NCI-H774 (cell line): Measurements from ENCODE around the gene UGGT2.
"Not testable (repeated sequence)": the region's sequence is repeated elsewhere in the genome, so short reads cannot be mapped to it uniquely, and the experiment has no call there.

Source experiments
- DNase-seq: peaks from one replicate; lab custom pipeline; 2025; lab: John Stamatoyannopoulos, UW

The UGGT2 gene

DNA sequence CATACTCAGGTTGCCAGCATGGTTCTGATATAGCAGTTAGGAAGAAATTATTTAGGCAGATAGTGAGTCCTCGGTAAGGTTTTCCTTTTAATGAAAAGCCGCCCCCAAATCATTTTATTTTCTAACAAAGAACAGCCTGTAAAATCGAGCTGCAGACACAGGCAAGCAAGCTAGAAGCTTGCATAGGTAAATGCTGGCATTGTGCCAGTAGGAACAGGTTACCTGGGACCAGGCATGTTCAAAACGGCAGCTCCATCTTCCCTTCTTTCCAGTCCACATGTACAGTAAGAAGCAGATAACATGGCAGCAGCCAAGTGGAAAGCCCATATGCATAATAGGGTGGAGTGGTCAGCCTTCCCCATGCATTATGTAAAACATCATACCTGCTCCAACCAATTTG lies 71.1 kb downstream of the UGGT2 start:
- DNase-seq: no peak

DNA sequence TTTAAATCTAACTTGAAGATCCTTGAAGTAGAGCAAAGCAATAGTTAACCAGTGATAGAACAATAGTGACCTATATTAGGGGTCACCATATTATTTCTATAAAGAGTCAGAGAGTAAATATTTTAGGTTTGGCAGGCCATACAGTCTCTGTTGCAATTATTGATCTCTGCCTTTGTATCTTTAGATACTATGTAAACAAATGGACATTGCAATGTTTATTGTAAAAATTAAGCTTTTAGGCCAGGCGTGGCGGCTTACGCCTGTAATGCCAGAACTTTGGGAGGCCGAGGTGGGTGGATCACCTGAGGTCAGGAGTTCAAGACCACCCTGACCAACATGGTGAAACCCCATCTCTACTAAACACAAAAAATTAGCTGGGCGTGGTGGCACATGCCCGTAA lies 80.5 kb downstream of the UGGT2 start:
- DNase-seq: not testable (repeated sequence)

DNA sequence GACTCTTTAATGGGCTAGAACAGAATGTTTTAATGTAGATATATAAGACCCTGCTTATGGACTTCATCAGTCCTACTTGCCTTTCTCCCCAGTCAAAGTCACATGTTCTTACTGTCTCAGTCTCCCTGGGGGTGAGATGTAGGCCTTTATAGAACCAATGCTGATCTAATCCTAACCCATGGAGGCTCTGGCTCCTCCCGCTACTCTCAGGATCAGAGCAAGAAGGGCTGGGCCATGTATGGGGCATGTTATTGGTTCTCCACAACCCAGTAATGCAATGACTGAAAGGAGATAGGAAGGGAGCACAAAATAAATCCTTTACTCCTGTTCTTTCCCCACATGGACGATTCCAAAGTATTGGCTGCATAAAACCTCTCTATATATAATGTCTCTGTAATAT lies 82.3 kb downstream of the UGGT2 start:
- DNase-seq: no peak

DNA sequence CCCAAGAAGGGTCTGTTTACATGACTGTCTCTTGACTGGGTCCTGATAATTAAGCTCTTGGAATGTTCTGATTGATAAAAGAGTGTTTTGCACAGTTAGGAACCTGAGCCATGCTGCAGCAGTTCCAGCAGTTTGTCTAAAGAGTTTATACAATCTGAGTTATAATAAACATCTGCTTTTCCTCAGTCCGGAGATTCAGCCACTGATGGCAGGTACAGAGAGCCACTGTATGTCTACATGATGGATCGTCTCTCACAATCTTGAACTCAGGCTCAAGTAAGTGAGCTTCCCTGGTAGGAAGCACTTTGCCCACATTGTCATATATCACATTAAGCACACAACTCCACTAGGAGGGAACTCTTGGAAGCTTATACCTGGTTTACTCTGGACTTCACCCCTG lies 84.3 kb downstream of the UGGT2 start:
- DNase-seq: no peak

DNA sequence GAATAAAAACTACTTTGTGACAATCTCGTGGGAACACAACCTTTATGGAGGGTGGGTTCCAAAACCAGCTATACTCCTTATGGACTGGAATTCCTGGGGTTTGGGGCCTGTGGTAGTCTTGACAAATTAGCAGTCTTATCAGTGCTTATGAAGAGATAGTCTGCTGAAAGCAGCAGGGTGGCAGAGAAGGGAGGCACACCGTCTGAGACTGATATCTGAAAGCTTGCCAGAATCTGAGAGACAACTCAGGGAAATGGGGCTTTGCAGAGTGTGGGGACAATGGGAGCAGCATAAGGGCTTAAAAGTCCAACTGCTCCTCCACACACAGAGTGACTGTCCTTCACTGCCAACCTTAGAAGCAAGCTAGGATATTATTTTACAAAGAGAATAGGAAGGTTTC lies 95.9 kb downstream of the UGGT2 start:
- DNase-seq: no peak

- DNase-seq: no peak
Observed at GRCh38 chr13:95956589-95957148, 96.5 kb downstream of the UGGT2 start.

GRCh38 chr13:95955719-95956118 lies 97.5 kb downstream of the UGGT2 start:
- no peak for DNase-seq

DNA sequence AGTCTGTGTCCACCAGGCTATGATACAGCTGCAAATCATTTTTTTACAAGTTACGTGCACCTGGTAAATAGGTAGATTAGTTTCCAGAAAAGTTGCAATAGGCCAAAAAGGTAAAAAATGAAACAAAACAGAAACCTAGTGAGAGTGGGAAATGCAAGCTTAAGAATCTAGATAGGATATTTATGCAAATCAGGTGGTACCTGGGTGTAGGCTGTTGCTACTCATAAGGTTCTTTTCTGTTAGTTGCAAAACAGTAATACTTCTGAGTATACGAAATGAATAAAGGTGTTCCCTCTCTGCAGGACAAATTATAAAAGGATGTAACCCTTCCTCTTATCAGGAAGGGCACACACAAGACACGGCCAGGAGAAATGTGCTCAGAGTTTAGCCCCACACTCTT lies 97.9 kb downstream of the UGGT2 start:
- no peak for DNase-seq

DNA sequence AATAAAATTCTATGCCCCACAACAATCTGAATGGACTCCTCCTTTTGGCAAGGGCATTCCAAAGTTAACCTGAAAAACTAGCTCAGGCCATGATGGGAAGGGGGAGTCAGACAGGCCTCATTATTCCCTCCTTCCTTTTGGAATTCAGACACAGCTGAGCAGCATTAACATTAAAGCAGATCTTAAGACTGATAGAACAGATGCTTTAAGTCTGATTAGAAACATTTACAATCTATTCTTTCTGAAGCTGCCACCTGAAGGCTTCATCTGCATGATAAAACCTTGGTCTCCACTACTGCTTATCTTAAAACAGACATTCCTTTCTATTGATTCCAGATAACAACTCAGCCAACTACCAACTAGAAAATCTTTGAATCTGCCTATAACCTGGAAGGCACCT lies 98.9 kb downstream of the UGGT2 start:
- no peak for DNase-seq

DNA sequence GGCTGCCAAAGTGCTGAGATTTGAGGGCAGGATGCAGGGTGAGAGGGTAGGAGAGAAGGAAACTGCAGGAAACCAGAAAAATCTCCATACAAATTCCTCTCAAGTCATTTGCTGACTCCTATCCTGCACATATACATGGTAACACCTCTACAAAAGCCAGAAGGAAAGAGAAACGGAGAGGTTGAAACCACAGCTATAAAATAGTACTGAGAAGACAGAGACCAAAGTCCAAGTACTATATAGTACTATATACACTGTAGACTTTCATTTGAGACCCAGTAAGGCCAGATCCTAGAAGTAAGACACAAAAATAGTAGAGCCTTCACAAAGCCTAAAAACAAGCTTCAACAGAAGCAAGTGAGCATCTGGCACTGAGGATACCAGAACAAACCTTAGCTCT lies 103.1 kb downstream of the UGGT2 start:
- DNase-seq: no peak

DNA sequence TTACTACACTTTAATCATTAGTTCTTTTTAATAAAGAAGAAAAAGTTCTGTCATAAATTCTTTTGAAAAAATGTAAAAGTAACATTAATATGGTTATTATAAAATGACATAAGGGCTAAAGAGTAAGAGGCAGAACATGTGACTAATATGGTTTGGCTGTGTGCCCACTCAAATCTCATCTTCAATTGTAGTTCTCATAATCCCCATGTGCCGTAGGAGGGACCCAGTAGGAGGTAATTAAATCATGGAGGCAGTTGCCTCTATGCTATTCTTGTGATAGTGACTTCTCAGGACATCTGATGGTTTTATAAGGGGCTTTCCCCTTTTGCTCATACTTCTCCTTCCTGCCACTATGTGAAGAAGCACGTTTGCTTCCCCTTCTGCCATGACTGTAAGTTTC lies 104.5 kb downstream of the UGGT2 start:
- DNase-seq: no peak

- no peak for DNase-seq
Observed at GRCh38 chr13:95937714-95938320, 115.4 kb downstream of the UGGT2 start.

GRCh38 chr13:95931300-95932025 lies 121.7 kb downstream of the UGGT2 start:
- no peak for DNase-seq

DNA sequence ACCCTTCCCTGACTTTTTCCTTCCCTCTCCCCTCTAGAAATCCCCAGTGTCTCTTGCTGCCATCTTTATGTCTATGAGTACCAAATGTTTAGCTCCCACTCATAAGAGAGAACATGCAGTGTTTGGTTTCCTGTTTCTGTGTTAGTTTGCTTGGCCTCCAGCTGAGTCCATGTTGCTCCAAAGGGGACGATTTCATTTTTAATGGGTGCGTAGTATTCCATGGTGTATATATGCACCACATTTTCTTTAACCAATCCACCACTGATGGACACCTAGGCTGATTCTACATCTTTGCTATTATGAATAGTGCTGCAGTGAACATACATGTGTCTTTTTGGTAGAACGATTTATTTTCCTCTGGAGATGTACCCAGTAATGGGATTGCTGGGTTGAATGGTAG lies 123.8 kb downstream of the UGGT2 start:
- no peak for DNase-seq

DNA sequence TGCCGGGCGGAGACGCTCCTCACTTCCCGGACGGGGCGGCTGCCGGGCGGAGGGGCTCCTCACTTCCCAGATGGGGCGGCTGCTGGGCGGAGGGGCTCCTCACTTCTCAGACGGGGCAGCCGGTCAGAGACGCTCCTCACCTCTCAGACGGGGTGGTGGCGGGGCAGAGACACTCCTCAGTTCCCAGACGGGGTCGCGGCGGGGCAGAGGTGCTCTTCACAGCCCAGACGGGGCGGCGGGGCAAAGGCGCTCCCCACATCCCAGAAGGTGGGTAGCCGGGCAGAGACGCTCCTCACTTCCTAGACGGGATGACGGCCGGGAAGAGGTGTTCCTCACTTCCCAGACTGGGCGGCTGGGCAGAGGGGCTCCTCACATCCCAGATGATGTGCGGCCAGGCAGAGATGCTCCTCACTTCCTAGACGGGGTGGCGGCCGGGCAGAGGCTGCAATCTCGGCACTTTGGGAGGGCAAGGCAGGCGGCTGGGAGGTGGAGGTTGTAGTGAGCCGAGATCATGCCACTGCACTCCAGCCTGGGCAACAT lies 124.8 kb downstream of the UGGT2 start:
- not testable (repeated sequence) for DNase-seq

DNA sequence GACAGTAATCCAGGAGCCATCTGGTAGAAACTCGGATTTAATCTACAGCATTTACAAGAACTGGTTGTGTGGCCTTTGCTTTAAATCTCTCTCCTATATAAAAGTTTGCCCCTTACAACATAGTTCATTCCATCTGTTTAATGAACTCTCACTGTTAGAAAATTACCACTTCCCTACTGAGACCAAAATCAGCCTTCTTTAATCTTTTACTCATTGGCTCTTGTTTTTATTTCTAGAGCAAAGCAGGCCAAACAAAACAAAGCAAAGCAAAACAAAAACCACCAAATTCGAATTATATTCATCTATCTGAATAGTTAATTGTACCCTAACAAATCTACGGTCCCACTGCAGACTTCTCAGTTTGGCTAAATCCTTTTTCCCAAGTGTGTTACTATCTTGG lies 127.0 kb downstream of the UGGT2 start:
- no peak for DNase-seq

DNA sequence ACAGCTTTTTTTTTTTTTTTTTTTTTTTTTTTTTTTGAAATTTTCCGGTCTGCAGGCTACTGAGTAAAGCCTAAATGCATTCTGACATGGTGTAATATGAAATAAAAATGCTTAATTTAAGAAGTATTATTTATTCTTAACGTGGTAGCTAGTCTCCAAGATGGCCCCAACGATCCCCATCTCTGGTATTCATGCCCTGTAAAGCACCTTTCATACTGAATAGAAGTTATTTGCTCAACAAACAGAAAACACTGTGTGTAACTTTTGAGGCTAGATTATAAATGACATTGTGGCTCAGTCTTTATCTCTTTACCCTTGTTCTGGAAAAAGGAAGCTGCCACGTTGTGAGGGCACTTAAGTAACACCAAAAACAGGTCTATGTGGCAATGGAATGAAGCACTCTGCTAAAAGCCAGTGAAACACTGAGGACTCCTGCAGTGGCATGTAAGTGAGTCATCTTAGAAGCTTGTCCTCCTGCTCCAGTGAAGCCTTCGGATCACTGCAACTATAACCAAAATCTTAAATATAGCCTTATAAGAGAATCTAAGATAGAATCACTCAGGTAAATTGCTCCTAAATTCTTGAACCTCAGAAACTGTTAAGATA lies 128.7 kb downstream of the UGGT2 start:
- DNase-seq: no peak

DNA sequence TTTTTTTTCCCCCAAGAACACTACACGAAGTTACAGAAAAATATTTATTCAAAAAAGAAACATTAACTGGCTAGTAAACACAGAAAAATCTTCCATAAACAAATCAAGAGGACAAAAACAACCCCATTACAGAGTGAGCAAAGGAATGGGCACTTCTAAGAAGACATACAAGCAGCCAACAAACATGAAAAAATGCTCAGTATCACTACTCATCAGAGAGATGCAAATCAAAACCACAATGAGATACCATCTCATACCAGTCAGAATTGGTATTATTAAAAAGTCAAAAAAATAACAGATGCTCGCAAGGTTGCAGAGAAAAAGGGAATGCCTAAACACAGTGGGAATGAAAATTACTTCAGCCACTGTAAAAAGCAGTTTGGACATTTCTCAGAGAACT lies 131.7 kb downstream of the UGGT2 start:
- no peak for DNase-seq

GRCh38 chr13:95920485-95920884 lies 132.7 kb downstream of the UGGT2 start:
- no peak for DNase-seq

DNA sequence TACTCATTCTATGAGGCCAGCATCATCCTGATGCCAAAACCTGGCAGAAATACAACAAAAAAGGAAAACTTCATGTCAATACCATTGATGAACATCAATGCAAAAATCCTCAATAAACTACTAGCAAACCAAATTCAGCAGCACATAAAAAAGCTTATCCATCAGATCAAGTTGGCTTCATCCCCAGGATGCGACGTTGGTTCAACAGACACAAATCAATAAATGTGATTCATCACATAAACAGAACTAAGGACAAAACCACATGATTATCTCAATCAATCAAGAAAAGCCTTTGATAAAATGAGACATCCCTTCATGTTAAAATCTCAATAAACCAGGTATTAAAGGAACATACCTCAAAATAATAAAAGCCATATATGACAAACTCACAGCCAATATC lies 134.3 kb downstream of the UGGT2 start:
- DNase-seq: no peak

DNA sequence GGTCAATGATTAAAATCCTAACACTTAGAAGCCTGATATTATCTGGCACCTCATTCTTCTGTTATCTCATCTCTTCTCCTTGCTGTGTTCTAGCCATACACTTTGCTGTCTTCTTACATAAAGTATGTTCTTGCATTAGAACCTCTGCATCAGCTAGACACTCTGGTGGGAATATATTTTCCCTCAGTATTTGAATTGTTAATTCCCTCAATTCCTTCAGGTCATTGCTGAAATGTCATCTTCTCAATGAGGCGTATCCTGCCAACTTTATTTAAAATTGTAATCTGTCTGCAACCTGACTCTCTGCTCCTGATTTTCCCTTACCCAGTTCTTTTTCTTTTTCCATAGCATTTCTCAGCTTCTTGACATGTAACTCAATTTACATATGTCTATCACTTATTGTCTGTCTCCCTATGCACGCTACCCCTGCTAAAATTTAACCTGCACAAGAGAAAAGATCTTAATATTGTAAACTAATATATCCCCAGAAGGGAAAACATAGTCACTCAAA lies 138.2 kb downstream of the UGGT2 start:
- no peak for DNase-seq

- DNase-seq: no peak
Observed at GRCh38 chr13:95906999-95907398, 146.2 kb downstream of the UGGT2 start.

GRCh38 chr13:95903569-95903968 lies 149.6 kb downstream of the UGGT2 start:
- DNase-seq: no peak
